ENCODE results near the gene CTDSPL. TPM values are rescaled to one million over a fixed set of nuclear protein-coding genes. Genes with fewer than 3 reads are reported as not detected.

The CTDSPL gene
- total and polyA plus RNA-seq, 4 donors: 8.4 to 17.2 (median 14.2) TPM

DNA sequence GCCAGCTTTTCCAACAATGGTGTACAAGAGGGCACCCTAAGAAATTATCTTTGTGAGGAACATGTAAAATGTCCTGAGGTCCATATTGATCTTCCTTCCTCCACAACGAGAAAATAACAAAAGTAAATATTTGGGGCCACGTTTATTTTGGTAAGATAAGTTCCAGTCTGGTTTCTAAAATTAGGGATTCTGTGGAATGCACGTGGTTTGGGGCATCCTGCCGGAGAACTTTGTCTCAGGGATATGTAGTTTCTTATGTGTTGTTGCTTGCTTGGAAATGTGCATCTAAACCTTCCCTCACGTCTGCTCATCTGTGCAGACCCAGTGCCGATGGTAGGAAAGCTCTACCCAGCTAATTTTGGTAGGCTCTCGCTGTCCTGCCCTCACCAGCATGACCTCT is 62.8 kb downstream of the CTDSPL start:
- DNase-seq (ENCODE audit: low spot score): no peak
- H3K27ac ChIP-seq (ENCODE audit: low read depth in 1 of 2, low read length in 2 of 2): peak overlapping the region in 1 of 2 donors; percentile 14
- no peak for TF ChIP-seq YY1 (IDR thresholded peaks at IDR 0.05)
- peak in 1 of 2 donors; percentile 19 for TF ChIP-seq HNF4A (conservative IDR thresholded peaks at IDR 0.05)
- no peak overlapping the region for H3K4me3 ChIP-seq (ENCODE audit: low read depth in 1 of 3, low read length in 3 of 3)
- H3K36me3 ChIP-seq (ENCODE audit: control insufficient read depth in 4 of 4, insufficient read depth in 3 of 4, low read depth in 1 of 4, low read length in 3 of 4): no peaks in the 10 kb centered on the region
- WGBS: 36% methylated on average over 7 of the region's 7 CpGs
- no peak overlapping the region for H3K9ac ChIP-seq (ENCODE audit: low read depth in 1 of 2, low read length in 2 of 2)
- H3K4me1 ChIP-seq (ENCODE audit: control insufficient read depth in 4 of 4, insufficient read depth in 4 of 4, low read length in 3 of 4): peaks cover 4 to 33% (median 27%) of the 10 kb centered on the region in 4 donors
- H3K9me3 ChIP-seq (ENCODE audit: control insufficient read depth in 4 of 4, low read length in 3 of 4): no peaks in the 10 kb centered on the region
- no peaks in the 10 kb centered on the region for H3K27me3 ChIP-seq (ENCODE audit: control insufficient read depth in 4 of 4, insufficient read depth in 4 of 4, low read length in 3 of 4)

DNA sequence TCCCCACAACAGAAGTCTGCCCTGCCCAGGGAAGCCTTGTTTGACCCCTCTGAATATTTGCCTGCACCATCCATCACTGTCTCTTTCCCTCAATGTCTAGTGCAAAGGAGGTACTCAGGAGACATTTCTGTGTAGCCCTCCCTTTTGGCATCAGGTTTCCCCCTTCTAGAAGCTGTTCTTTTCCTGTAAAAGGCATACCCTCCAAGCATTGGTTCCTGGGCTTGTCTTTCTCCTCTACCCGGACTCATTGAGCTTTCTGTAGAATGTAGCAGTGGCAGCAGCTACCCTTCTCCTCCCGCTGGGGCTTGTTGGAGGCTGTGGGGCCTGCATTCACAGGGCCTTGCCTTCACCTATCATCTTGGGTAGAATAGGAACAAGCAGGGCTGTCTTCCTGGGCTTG is 63.5 kb downstream of the CTDSPL start:
- Histone ChIP-seq H3K9me3 (ENCODE audit: control insufficient read depth in 4 of 4, low read length in 3 of 4) (no peaks in the 10 kb centered on the region), H3K36me3 (ENCODE audit: control insufficient read depth in 4 of 4, insufficient read depth in 3 of 4, low read depth in 1 of 4, low read length in 3 of 4) (no peaks in the 10 kb centered on the region), H3K4me1 (ENCODE audit: control insufficient read depth in 4 of 4, insufficient read depth in 4 of 4, low read length in 3 of 4) (peaks cover 2 to 30% (median 24%) of the 10 kb centered on the region in 4 donors), H3K27me3 (ENCODE audit: control insufficient read depth in 4 of 4, insufficient read depth in 4 of 4, low read length in 3 of 4) (no peaks in the 10 kb centered on the region), H3K9ac (ENCODE audit: low read depth in 1 of 2, low read length in 2 of 2) (no peak overlapping the region), H3K4me3 (ENCODE audit: low read depth in 1 of 3, low read length in 3 of 3) (no peak overlapping the region), H3K27ac (ENCODE audit: low read depth in 1 of 2, low read length in 2 of 2) (no peak overlapping the region)
- no peak for TF ChIP-seq RXRA (IDR thresholded peaks at IDR 0.05)
- TF ChIP-seq JUND (IDR thresholded peaks at IDR 0.05): no peak
- TF ChIP-seq GABPA (IDR thresholded peaks at IDR 0.05 in 1 of 2, conservative IDR thresholded peaks at IDR 0.05 in 1 of 2): no peak
- no peak for TF ChIP-seq TAF1 (conservative IDR thresholded peaks at IDR 0.05)
- TF ChIP-seq, protein P1, sequence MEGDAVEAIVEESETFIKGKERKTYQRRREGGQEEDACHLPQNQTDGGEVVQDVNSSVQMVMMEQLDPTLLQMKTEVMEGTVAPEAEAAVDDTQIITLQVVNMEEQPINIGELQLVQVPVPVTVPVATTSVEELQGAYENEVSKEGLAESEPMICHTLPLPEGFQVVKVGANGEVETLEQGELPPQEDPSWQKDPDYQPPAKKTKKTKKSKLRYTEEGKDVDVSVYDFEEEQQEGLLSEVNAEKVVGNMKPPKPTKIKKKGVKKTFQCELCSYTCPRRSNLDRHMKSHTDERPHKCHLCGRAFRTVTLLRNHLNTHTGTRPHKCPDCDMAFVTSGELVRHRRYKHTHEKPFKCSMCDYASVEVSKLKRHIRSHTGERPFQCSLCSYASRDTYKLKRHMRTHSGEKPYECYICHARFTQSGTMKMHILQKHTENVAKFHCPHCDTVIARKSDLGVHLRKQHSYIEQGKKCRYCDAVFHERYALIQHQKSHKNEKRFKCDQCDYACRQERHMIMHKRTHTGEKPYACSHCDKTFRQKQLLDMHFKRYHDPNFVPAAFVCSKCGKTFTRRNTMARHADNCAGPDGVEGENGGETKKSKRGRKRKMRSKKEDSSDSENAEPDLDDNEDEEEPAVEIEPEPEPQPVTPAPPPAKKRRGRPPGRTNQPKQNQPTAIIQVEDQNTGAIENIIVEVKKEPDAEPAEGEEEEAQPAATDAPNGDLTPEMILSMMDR (IDR thresholded peaks at IDR 0.05; ENCODE audit: low read depth, low read length, missing input control): no peak
- no peak for TF ChIP-seq SP1 (IDR thresholded peaks at IDR 0.05)
- no peak for TF ChIP-seq FOXA2 (IDR thresholded peaks at IDR 0.05)
- TF ChIP-seq NR2F2 (IDR thresholded peaks at IDR 0.05): no peak
- no peak for TF ChIP-seq EGR1 (IDR thresholded peaks at IDR 0.05; ENCODE audit: low read depth in 2 of 2)
- TF ChIP-seq, protein P2, sequence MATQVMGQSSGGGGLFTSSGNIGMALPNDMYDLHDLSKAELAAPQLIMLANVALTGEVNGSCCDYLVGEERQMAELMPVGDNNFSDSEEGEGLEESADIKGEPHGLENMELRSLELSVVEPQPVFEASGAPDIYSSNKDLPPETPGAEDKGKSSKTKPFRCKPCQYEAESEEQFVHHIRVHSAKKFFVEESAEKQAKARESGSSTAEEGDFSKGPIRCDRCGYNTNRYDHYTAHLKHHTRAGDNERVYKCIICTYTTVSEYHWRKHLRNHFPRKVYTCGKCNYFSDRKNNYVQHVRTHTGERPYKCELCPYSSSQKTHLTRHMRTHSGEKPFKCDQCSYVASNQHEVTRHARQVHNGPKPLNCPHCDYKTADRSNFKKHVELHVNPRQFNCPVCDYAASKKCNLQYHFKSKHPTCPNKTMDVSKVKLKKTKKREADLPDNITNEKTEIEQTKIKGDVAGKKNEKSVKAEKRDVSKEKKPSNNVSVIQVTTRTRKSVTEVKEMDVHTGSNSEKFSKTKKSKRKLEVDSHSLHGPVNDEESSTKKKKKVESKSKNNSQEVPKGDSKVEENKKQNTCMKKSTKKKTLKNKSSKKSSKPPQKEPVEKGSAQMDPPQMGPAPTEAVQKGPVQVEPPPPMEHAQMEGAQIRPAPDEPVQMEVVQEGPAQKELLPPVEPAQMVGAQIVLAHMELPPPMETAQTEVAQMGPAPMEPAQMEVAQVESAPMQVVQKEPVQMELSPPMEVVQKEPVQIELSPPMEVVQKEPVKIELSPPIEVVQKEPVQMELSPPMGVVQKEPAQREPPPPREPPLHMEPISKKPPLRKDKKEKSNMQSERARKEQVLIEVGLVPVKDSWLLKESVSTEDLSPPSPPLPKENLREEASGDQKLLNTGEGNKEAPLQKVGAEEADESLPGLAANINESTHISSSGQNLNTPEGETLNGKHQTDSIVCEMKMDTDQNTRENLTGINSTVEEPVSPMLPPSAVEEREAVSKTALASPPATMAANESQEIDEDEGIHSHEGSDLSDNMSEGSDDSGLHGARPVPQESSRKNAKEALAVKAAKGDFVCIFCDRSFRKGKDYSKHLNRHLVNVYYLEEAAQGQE (IDR thresholded peaks at IDR 0.05): no peak
- TF ChIP-seq FOXA1 (IDR thresholded peaks at IDR 0.05): no peak
- TF ChIP-seq, protein P3, sequence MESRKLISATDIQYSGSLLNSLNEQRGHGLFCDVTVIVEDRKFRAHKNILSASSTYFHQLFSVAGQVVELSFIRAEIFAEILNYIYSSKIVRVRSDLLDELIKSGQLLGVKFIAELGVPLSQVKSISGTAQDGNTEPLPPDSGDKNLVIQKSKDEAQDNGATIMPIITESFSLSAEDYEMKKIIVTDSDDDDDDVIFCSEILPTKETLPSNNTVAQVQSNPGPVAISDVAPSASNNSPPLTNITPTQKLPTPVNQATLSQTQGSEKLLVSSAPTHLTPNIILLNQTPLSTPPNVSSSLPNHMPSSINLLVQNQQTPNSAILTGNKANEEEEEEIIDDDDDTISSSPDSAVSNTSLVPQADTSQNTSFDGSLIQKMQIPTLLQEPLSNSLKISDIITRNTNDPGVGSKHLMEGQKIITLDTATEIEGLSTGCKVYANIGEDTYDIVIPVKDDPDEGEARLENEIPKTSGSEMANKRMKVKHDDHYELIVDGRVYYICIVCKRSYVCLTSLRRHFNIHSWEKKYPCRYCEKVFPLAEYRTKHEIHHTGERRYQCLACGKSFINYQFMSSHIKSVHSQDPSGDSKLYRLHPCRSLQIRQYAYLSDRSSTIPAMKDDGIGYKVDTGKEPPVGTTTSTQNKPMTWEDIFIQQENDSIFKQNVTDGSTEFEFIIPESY (IDR thresholded peaks at IDR 0.05): no peak
- no peak for TF ChIP-seq YY1 (IDR thresholded peaks at IDR 0.05)
- no peak for TF ChIP-seq RAD21 (IDR thresholded peaks at IDR 0.05)
- TF ChIP-seq, protein P4, sequence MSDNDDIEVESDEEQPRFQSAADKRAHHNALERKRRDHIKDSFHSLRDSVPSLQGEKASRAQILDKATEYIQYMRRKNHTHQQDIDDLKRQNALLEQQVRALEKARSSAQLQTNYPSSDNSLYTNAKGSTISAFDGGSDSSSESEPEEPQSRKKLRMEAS (IDR thresholded peaks at IDR 0.05): no peak
- TF ChIP-seq HNF4G (IDR thresholded peaks at IDR 0.05): no peak
- WGBS: 69% methylated on average over 2 of the region's 2 CpGs
- no peak for DNase-seq (ENCODE audit: low spot score)
